KMS-11 (cell line): ENCODE measurements around the gene TUFM.

Source experiments
- H2AFZ ChIP-seq: fragments of 200-600 bp; sonication (generic); 2 replicates; pipeline ENCODE4 v1.6.1; 2016; ENCODE audit warnings: antibody characterized with exemption, mixed run types, low read depth
- H3K27ac ChIP-seq: fragments of 200-600 bp; sonication (generic); 2 replicates; pipeline ENCODE4 v1.6.1; 2016; ENCODE audit warnings: mild to moderate bottlenecking, mixed run types
- H3K27me3 ChIP-seq: fragments of 200-600 bp; sonication (generic); 2 replicates; pipeline ENCODE4 v1.6.1; 2017; ENCODE audit warnings: mild to moderate bottlenecking, low read depth, mixed run types, moderate library complexity; ENCODE audit not compliant: insufficient read depth
- H3K36me3 ChIP-seq: fragments of 200-600 bp; sonication (generic); 2 replicates; pipeline ENCODE4 v1.6.1; 2017; ENCODE audit warnings: mild to moderate bottlenecking, mixed run types; ENCODE audit not compliant: insufficient read depth
- H3K4me1 ChIP-seq: fragments of 200-600 bp; sonication (generic); 2 replicates; pipeline ENCODE4 v1.6.1; 2016; ENCODE audit warnings: mild to moderate bottlenecking, low read depth, mixed run types; ENCODE audit not compliant: poor library complexity, severe bottlenecking
- H3K4me2 ChIP-seq: fragments of 200-600 bp; sonication (generic); 2 replicates; pipeline ENCODE4 v1.7.0; 2016; ENCODE audit warnings: mild to moderate bottlenecking, mixed run types
- H3K4me3 ChIP-seq: fragments of 200-600 bp; sonication (generic); IDR thresholded peaks from 2 replicates; pipeline ENCODE4 v1.6.1; 2017; ENCODE audit warnings: low read depth, low read length, mixed read lengths; ENCODE audit not compliant: insufficient read depth
- H3K79me2 ChIP-seq: fragments of 200-600 bp; sonication (generic); 2 replicates; pipeline ENCODE4 v1.6.1; 2016; ENCODE audit warnings: low read depth, mixed run types; ENCODE audit not compliant: insufficient read depth
- H3K9ac ChIP-seq: fragments of 200-600 bp; sonication (generic); 2 replicates; pipeline ENCODE4 v1.6.1; 2016; ENCODE audit warnings: mild to moderate bottlenecking, mixed run types
- H4K20me1 ChIP-seq: fragments of 200-600 bp; sonication (generic); 2 replicates; pipeline ENCODE4 v1.6.1; 2016; ENCODE audit warnings: mild to moderate bottlenecking, mixed run types; ENCODE audit not compliant: insufficient read depth
- TF ChIP-seq, protein P1 (sequence below): fragments of 200-600 bp; sonication (generic); conservative IDR thresholded peaks from 2 replicates; pipeline ENCODE4 v1.6.1; 2017; ENCODE audit warnings: low read depth, mild to moderate bottlenecking, antibody characterized with exemption, low read length, moderate library complexity, mixed read lengths

The TUFM gene

DNA sequence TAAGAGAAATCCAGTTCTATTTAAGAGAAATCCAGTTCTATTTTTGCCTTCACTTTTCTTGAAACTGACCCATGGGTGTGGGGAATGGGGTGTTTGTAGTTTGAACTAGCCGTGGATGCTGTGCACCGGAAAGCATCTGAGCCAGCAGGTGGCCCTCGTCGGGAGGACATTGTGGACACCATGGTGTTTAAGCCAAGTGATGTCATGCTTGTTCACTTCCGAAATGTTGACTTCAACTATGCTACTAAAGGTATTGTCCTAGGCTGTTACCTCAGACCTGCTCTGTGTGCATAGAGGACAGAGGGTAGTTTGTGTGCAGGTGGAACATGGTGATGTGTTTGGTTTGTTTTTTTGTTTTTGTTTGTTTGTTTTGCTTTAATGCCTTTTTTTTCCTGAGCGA is 20.0 kb downstream of the TUFM start:
- Histone ChIP-seq H3K4me2 (peak overlapping the region; percentile 92; the same call in 1 of the 2 replicates), H3K27ac (no peak overlapping the region), H3K79me2 (peaks cover 59% of the 10 kb centered on the region), H3K4me3 (no peak overlapping the region), H2AFZ (no peak overlapping the region), H3K27me3 (no peaks in the 10 kb centered on the region), H3K36me3 (peaks cover 33% of the 10 kb centered on the region; the same call in 1 of the 2 replicates), H3K9ac (no peak overlapping the region), H3K4me1 (peaks cover 33% of the 10 kb centered on the region), H4K20me1 (no peaks in the 10 kb centered on the region; the same call in 1 of the 2 replicates)
- TF ChIP-seq, protein P1, sequence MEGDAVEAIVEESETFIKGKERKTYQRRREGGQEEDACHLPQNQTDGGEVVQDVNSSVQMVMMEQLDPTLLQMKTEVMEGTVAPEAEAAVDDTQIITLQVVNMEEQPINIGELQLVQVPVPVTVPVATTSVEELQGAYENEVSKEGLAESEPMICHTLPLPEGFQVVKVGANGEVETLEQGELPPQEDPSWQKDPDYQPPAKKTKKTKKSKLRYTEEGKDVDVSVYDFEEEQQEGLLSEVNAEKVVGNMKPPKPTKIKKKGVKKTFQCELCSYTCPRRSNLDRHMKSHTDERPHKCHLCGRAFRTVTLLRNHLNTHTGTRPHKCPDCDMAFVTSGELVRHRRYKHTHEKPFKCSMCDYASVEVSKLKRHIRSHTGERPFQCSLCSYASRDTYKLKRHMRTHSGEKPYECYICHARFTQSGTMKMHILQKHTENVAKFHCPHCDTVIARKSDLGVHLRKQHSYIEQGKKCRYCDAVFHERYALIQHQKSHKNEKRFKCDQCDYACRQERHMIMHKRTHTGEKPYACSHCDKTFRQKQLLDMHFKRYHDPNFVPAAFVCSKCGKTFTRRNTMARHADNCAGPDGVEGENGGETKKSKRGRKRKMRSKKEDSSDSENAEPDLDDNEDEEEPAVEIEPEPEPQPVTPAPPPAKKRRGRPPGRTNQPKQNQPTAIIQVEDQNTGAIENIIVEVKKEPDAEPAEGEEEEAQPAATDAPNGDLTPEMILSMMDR = no peak

DNA sequence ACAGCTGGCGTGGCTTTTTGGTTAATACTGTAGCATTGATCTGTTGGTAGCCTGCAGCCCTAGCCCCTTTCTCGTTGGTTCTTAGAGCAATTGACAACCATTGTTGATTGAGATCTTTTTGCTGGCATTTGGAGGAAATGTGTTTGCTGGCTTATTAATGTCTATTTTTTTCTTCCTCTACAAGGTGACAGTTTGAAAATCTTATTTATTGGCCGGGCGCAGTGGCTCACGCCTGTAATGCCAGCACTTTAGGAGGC is 21.5 kb downstream of the TUFM start:
- H3K27ac ChIP-seq = peak overlapping the region; percentile 96
- H3K9ac ChIP-seq = peak overlapping the region; percentile 97; the same call in 1 of the 2 replicates
- peaks cover 21% of the 10 kb centered on the region; the same call in 1 of the 2 replicates for H3K36me3 ChIP-seq
- H3K27me3 ChIP-seq = no peaks in the 10 kb centered on the region
- peak overlapping the region; percentile 52; the same call in 1 of the 2 replicates for H2AFZ ChIP-seq
- H4K20me1 ChIP-seq = no peaks in the 10 kb centered on the region; the same call in 1 of the 2 replicates
- H3K4me1 ChIP-seq = peaks cover 41% of the 10 kb centered on the region
- TF ChIP-seq, protein P1 = no peak
- H3K4me2 ChIP-seq = peak overlapping the region; percentile 92
- peaks cover 57% of the 10 kb centered on the region for H3K79me2 ChIP-seq
- no peak overlapping the region for H3K4me3 ChIP-seq

DNA sequence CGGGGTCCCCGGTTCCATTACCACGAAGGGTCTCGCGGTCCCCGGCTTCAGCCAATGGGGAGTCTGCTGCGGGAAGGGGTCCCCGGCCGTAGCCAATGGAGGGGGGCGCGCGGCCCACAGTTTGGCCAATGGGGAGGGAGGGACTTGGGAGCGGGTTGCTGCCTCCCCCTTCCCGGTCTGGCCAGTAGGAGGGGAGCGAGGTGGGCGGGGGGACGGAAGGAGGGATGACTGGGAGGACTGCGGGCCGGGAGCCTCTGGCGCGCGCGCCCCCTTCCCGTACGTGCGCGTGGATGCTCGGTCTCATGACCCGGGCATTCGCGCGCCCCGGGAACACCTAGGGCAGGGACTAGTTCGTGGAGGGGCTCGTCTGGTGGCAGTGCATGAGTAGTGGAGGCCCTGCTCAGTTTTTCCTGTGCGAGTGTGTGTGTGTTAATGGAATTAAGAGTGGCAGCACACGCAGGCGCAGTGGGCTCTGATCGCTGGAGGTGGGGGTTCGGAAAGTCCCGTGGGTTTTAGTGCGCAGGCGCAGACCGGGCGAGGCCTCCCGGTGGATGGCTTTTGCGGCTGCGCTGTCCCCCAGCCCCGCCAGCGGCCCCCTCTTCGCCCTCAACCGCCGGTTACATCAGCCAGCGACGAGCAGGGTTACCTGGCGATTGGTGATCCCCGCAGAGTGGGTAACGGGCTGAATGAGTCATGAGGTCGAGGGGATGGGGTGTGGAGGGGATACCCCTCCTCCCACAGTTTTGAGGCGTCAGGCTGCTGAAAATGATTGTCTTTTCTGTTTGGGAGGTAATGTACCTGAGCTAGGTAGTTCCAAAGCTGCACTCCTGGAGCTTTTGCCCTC is 22.1 kb downstream of the TUFM start:
- Histone ChIP-seq H3K36me3 (peaks cover 15% of the 10 kb centered on the region; the same call in 1 of the 2 replicates), H3K4me2 (peak overlapping the region; percentile 92), H3K9ac (peak overlapping the region; percentile 97), H3K79me2 (peaks cover 51% of the 10 kb centered on the region), H2AFZ (peak overlapping the region; percentile 52; the same call in 1 of the 2 replicates), H3K27ac (peak overlapping the region; percentile 96), H3K4me3 (no peak overlapping the region), H3K4me1 (peaks cover 41% of the 10 kb centered on the region), H4K20me1 (no peaks in the 10 kb centered on the region; the same call in 1 of the 2 replicates), H3K27me3 (no peaks in the 10 kb centered on the region)
- TF ChIP-seq, protein P1 = peak; percentile 32; the same call in 1 of the 2 replicates

DNA sequence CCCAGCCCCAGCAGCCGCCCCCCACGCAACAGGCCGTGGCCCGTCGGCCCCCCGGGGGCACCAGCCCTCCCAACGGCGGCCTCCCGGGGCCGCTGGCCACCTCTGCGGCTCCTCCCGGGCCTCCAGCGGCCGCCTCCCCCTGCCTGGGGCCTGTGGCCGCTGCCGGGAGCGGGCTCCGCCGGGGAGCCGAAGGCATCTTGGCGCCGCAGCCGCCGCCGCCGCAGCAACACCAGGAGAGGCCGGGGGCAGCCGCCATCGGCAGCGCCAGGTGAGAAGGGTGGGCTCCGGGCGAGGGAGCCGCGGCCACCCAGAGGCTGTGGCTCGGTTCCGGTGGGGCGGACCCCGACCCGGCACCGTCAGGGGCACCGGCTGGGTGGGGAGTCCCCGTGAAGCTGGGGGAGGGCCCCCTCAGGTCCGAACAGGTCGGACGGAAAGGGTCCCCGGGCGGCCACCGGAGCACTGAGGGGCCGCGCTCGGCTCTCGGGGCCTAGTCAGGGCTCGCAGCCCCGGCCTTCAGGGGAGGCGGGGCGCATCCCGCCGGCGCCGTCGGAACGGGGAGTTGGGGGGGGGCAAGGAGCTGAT is 22.8 kb downstream of the TUFM start:
- Histone ChIP-seq H2AFZ (peak overlapping the region; percentile 52), H3K9ac (peak overlapping the region; percentile 97), H3K4me3 (no peak overlapping the region), H3K27me3 (no peaks in the 10 kb centered on the region), H3K79me2 (peaks cover 48% of the 10 kb centered on the region), H3K4me1 (peaks cover 41% of the 10 kb centered on the region), H4K20me1 (no peaks in the 10 kb centered on the region; the same call in 1 of the 2 replicates), H3K36me3 (peaks cover 8% of the 10 kb centered on the region; the same call in 1 of the 2 replicates), H3K4me2 (peak overlapping the region; percentile 92), H3K27ac (peak overlapping the region; percentile 96)
- TF ChIP-seq, protein P1 = 0 out of 2 replicates have a peak, but pooled peaks have one; percentile 14
